H1 (cell line): Measurements from ENCODE around the gene MTAP. TPM values are rescaled to one million over a fixed set of nuclear protein-coding genes. Genes with fewer than 3 reads are reported as not detected.

Source experiments
- CTCF ChIA-PET: fragments of 300-600 bp; sonication (Branson Sonifier 250); formaldehyde crosslinking; loops from one replicate; lab custom pipeline; 2021; ENCODE audit not compliant: partially characterized antibody; lab: Charles Lee
- POLR2A ChIA-PET: fragments of 300-600 bp; sonication (Branson Sonifier 250); formaldehyde crosslinking; loops from one replicate; lab custom pipeline; 2021; ENCODE audit warnings: inconsistent platforms; ENCODE audit not compliant: partially characterized antibody; lab: Charles Lee
- DNase-seq, 2 experiments: peaks; one replicate each; pipeline versions ENCODE4 v3.0.0 to v3.0.0-alpha.2; 2010 to 2022; ENCODE audit warnings: low spot score in 2 of 2, low read depth in 1 of 2, mixed read lengths in 1 of 2
- FAIRE-seq: peaks from 2 replicates; lab custom pipeline; 2011; peaks lifted over from hg19 to GRCh38; lab: Jason Lieb, UNC
- H2AFZ ChIP-seq: 2 replicates; pipeline ENCODE4 v1.8.1; 2012; ENCODE audit warnings: low read length, inconsistent platforms
- H2AK5ac ChIP-seq: 2 replicates; pipeline ENCODE4 v1.6.1; 2013; ENCODE audit warnings: low read depth, low read length
- H2BK120ac ChIP-seq: replicated peaks from 2 replicates; pipeline ENCODE3; 2013; ENCODE audit warnings: low read depth, low read length, inconsistent platforms
- H2BK12ac ChIP-seq: 2 replicates; pipeline ENCODE4 v1.6.1; 2013; ENCODE audit warnings: low read depth, low read length
- H2BK15ac ChIP-seq: 2 replicates; pipeline ENCODE4 v1.6.1; 2013; ENCODE audit warnings: low read length
- H2BK20ac ChIP-seq: 2 replicates; pipeline ENCODE4 v1.6.1; 2013; ENCODE audit warnings: low read length
- H2BK5ac ChIP-seq: 2 replicates; pipeline ENCODE4 v1.6.1; 2013; ENCODE audit warnings: low read depth, low read length
- H3K14ac ChIP-seq: 2 replicates; pipeline ENCODE4 v1.6.1; 2013; ENCODE audit warnings: inconsistent platforms; ENCODE audit not compliant: insufficient read length
- H3K18ac ChIP-seq: 2 replicates; pipeline ENCODE4 v1.6.1; 2013; ENCODE audit warnings: low read length; ENCODE audit errors: extremely low read depth
- H3K23ac ChIP-seq: 2 replicates; pipeline ENCODE4 v1.6.1; 2013; ENCODE audit warnings: inconsistent platforms; ENCODE audit not compliant: insufficient read length
- H3K23me2 ChIP-seq: 2 replicates; pipeline ENCODE4 v1.6.1; 2013; ENCODE audit warnings: low read depth, low read length
- H3K27ac ChIP-seq: 2 replicates; pipeline ENCODE4 v1.6.1; 2011; ENCODE audit warnings: low read depth, low read length, inconsistent platforms
- H3K27me3 ChIP-seq, 4 experiments: replicated peaks in 1 of 4; 1 replicate in 1 of 4; 2 replicates in 3 of 4; pipeline versions ENCODE4 v1.6.1 to v1.8.1; 2011 to 2013; ENCODE audit warnings: low read length in 3 of 4, mild to moderate bottlenecking in 3 of 4, inconsistent platforms in 2 of 4, mixed read lengths in 2 of 4, moderate library complexity in 1 of 4; ENCODE audit not compliant: control insufficient read depth in 3 of 4, insufficient read depth in 3 of 4; ENCODE audit errors: extremely low read depth in 1 of 4
- H3K36me3 ChIP-seq, 4 experiments: 2 replicates each; pipeline versions ENCODE4 v1.6.1 to v1.8.1; 2011 to 2013; ENCODE audit warnings: mild to moderate bottlenecking in 4 of 4, low read length in 3 of 4, moderate library complexity in 2 of 4, control low read depth in 1 of 4, inconsistent platforms in 1 of 4; ENCODE audit not compliant: insufficient read depth in 4 of 4, control insufficient read depth in 2 of 4
- H3K4ac ChIP-seq: replicated peaks from 2 replicates; pipeline ENCODE3; 2013; ENCODE audit warnings: low read length, low read depth, mixed read lengths, inconsistent platforms; ENCODE audit not compliant: insufficient read length
- H3K4me1 ChIP-seq, 4 experiments: replicated peaks in 1 of 4; 1 replicate in 1 of 4; 2 replicates in 3 of 4; pipeline versions ENCODE4 v1.6.1 to v1.8.1; 2011 to 2013; ENCODE audit warnings: low read length in 3 of 4, inconsistent platforms in 2 of 4, mixed read lengths in 1 of 4; ENCODE audit not compliant: insufficient read depth in 4 of 4, control insufficient read depth in 3 of 4
- H3K4me2 ChIP-seq, 2 experiments: 2 replicates each; pipeline versions ENCODE4 v1.6.1 to v1.8.1; 2011 to 2013; ENCODE audit warnings: low read depth in 2 of 2, low read length in 2 of 2, control low read depth in 1 of 2, inconsistent platforms in 1 of 2, mild to moderate bottlenecking in 1 of 2; ENCODE audit not compliant: insufficient read depth in 1 of 2
- H3K4me3 ChIP-seq, 4 experiments: fragments of 200-600, 300-600 bp in 1 of 4; sonication (generic), shearing (Covaris generic), sonication (Bioruptor Twin) in 1 of 4; 2 replicates each; pipeline versions ENCODE4 v1.5.1 to v1.8.1; 2011 to 2016; ENCODE audit warnings: low read length in 4 of 4, low read depth in 3 of 4, control low read depth in 2 of 4, inconsistent platforms in 2 of 4, mild to moderate bottlenecking in 2 of 4, mixed read lengths in 1 of 4, moderate library complexity in 1 of 4; ENCODE audit not compliant: insufficient read depth in 2 of 4; ENCODE audit errors: extremely low read depth in 1 of 4
- H3K56ac ChIP-seq: replicated peaks from 2 replicates; pipeline ENCODE3; 2013; ENCODE audit warnings: low read depth, mild to moderate bottlenecking, mixed read lengths, low read length, inconsistent platforms; ENCODE audit not compliant: insufficient read length
- H3K79me1 ChIP-seq: 2 replicates; pipeline ENCODE4 v1.6.1; 2013; ENCODE audit warnings: low read depth, low read length, control low read depth
- H3K79me2 ChIP-seq, 2 experiments: 2 replicates each; pipeline versions ENCODE4 v1.6.1 to v1.8.1; 2012 to 2013; ENCODE audit warnings: low read length in 2 of 2, mild to moderate bottlenecking in 2 of 2, inconsistent platforms in 1 of 2; ENCODE audit not compliant: insufficient read depth in 2 of 2, control insufficient read depth in 1 of 2
- H3K9ac ChIP-seq, 4 experiments: replicated peaks in 1 of 4; 1 replicate in 1 of 4; 2 replicates in 3 of 4; pipeline versions ENCODE4 v1.6.1 to v1.8.1; 2011 to 2013; ENCODE audit warnings: low read depth in 3 of 4, low read length in 3 of 4, control low read depth in 2 of 4, mild to moderate bottlenecking in 2 of 4, moderate library complexity in 2 of 4, inconsistent platforms in 1 of 4; ENCODE audit errors: extremely low read depth in 1 of 4
- H3K9me3 ChIP-seq, 2 experiments: 2 replicates each; pipeline versions ENCODE4 v1.6.1 to v1.8.1; 2012 to 2013; ENCODE audit warnings: mild to moderate bottlenecking in 2 of 2, moderate library complexity in 2 of 2, control low read depth in 1 of 2, inconsistent platforms in 1 of 2, low read depth in 1 of 2, low read length in 1 of 2, mixed read lengths in 1 of 2; ENCODE audit not compliant: insufficient read depth in 2 of 2
- H4K20me1 ChIP-seq, 2 experiments: replicated peaks in 1 of 2; 2 replicates each; pipeline versions ENCODE3 to v1.8.1; 2011 to 2013; ENCODE audit warnings: inconsistent platforms in 2 of 2, low read length in 2 of 2, mild to moderate bottlenecking in 1 of 2; ENCODE audit not compliant: insufficient read depth in 2 of 2, control insufficient read depth in 1 of 2
- H4K5ac ChIP-seq: 2 replicates; pipeline ENCODE4 v1.6.1; 2013; ENCODE audit warnings: low read length, low read depth, mixed read lengths, inconsistent platforms; ENCODE audit not compliant: insufficient read length
- H4K8ac ChIP-seq: 2 replicates; pipeline ENCODE4 v1.8.0; 2013; ENCODE audit warnings: mild to moderate bottlenecking, moderate library complexity, low read length, inconsistent platforms; ENCODE audit not compliant: insufficient read depth; ENCODE audit errors: extremely low read depth
- H4K91ac ChIP-seq: replicated peaks from 2 replicates; pipeline ENCODE3; 2013; ENCODE audit warnings: low read length, mixed read lengths, inconsistent platforms; ENCODE audit not compliant: insufficient read length
- ATF2 ChIP-seq: IDR thresholded peaks from 2 replicates; pipeline ENCODE4 v1.6.1; 2012; ENCODE audit warnings: low read length, inconsistent platforms
- CEBPB ChIP-seq: IDR thresholded peaks from 2 replicates; pipeline ENCODE4 v1.6.1; 2012; ENCODE audit warnings: low read depth, low read length
- HDAC2 ChIP-seq, 2 experiments: fragments of 300-600 bp in 1 of 2; sonication (generic) in 1 of 2; IDR thresholded peaks; 2 replicates each; pipeline ENCODE4 v1.6.1; 2011 to 2012; ENCODE audit warnings: low read depth in 2 of 2, low read length in 2 of 2, mild to moderate bottlenecking in 2 of 2, moderate library complexity in 2 of 2, borderline replicate concordance in 1 of 2, inconsistent platforms in 1 of 2
- KDM5A ChIP-seq: fragments of 200-600 bp; IDR thresholded peaks from 2 replicates; pipeline ENCODE4 v1.7.1; 2012; ENCODE audit warnings: mild to moderate bottlenecking, low read length, inconsistent platforms, mixed read lengths
- SIRT6 ChIP-seq: IDR thresholded peaks from one replicate; pipeline ENCODE4 v1.7.1; 2012; ENCODE audit warnings: low read length, inconsistent platforms
- SIX5 ChIP-seq: IDR thresholded peaks from 2 replicates; pipeline ENCODE4 v1.6.1; 2011; ENCODE audit warnings: mild to moderate bottlenecking, low read depth, low read length
- WGBS, 2 experiments: shearing (Covaris generic) in 1 of 2; methylation state at CpG; one replicate each; pipeline versions ENCODE4 v1.1.6 to v1.1.7; 2013 to 2015; ENCODE audit warnings: low lambda C conversion rate in 2 of 2, mixed read lengths in 2 of 2, inconsistent platforms in 1 of 2, low coverage in 1 of 2, missing lambda C conversion rate in 1 of 2; ENCODE audit not compliant: insufficient replicate concordance in 2 of 2, insufficient coverage in 1 of 2, insufficient read length in 1 of 2; ENCODE audit errors: extremely low coverage in 1 of 2, missing lambda C conversion rate in 1 of 2; 5-methylcytosine and 5-hydroxymethylcytosine counted together
- polyA plus RNA-seq, 7 experiments: library from polyadenylated mRNA; depleted of rRNA in 3 of 7; stranded (reverse) in 5 of 7; unstranded in 2 of 7; fragments of >200 nt in 5 of 7; fragments of 200-250 nt in 2 of 7; gene quantifications; 1 replicate in 5 of 7; 2 replicates in 1 of 7; 4 replicates in 1 of 7; pipeline versions ENCODE4 v1.2.1 to v1.2.3, GENCODE V29; 2011 to 2013; ENCODE audit warnings: missing spikeins in 2 of 7, mixed read lengths in 2 of 7
- total RNA-seq: library from RNA; stranded (reverse); fragmentation: NEBNext Ultra II Directional; extraction: Animal tissue kit (Norgen Biotek cat#: 25700); gene quantifications from 2 replicates; pipeline ENCODE4 v1.2.1, GENCODE V29; 2021

Gene MTAP
- total and polyA plus RNA-seq, 2 of the 8 experiments (the other 6 are each of a cell fraction or from before 2014, with no cell fraction given), result 16.4 to 100 TPM

GRCh38 chr9:21854119-21854518, 51.7 kb downstream of the MTAP start:
- no peak overlapping the region for H2BK15ac ChIP-seq
- no peak overlapping the region for H2AK5ac ChIP-seq
- H3K79me1 ChIP-seq, result peaks cover 5% of the 10 kb centered on the region; the same call in 1 of the 2 replicates
- ChIA-PET POLR2A (no interaction called here), CTCF (interaction anchor here (1.5 to 1.8 kb wide), 3 partner anchors 30 to 49 kb away, joined by 3 to 9 read pairs (median 5); no protein-coding TSS in a partner anchor)
- no peak overlapping the region for H2BK120ac ChIP-seq
- no peaks in the 10 kb centered on the region for H3K9me3 ChIP-seq
- H4K5ac ChIP-seq, result no peak overlapping the region
- no peak overlapping the region for H4K91ac ChIP-seq
- no peaks in the 10 kb centered on the region for H3K27me3 ChIP-seq
- no peaks in the 10 kb centered on the region for H3K79me2 ChIP-seq
- H3K14ac ChIP-seq, result no peak overlapping the region
- H3K56ac ChIP-seq, result no peak overlapping the region
- TF ChIP-seq ATF2 (no peak), CEBPB (no peak), SIRT6 (no peak), SIX5 (no peak), HDAC2 (IDR thresholded peaks at IDR 0.05; ENCODE audit: borderline replicate concordance in 1 of 2, low read depth in 2 of 2, low read length in 2 of 2) (no peak), KDM5A (no peak)
- H3K27ac ChIP-seq, result no peak overlapping the region
- DNase-seq (no peak), FAIRE-seq (no peak)
- H4K8ac ChIP-seq, result no peak overlapping the region
- H3K4ac ChIP-seq, result no peak overlapping the region
- peaks cover 13 to 77% (median 53%) of the 10 kb centered on the region in 4 experiments for H3K36me3 ChIP-seq
- no peak overlapping the region for H2BK12ac ChIP-seq
- H3K4me1 ChIP-seq, result no peaks in the 10 kb centered on the region
- H2BK5ac ChIP-seq, result no peak overlapping the region
- H3K4me3 ChIP-seq, result no peak overlapping the region
- peaks cover 0 to 1% of the 10 kb centered on the region in 2 experiments for H4K20me1 ChIP-seq
- H2AFZ ChIP-seq, result no peak overlapping the region
- no peak overlapping the region for H3K23ac ChIP-seq
- no peaks in the 10 kb centered on the region for H3K23me2 ChIP-seq
- no peak overlapping the region for H3K18ac ChIP-seq
- 95% methylated on average over 4 of the region's 4 CpGs; no CpG with 5 or more reads in 1 of the 2 experiments for WGBS, 2 experiments
- no peak overlapping the region for H3K9ac ChIP-seq
- H2BK20ac ChIP-seq, result no peak overlapping the region
- H3K4me2 ChIP-seq, result no peak overlapping the region
